ENCODE measurements around the gene NUDT3.

- TF ChIP-seq ZBTB49 (CRISPR knock-in tag; IDR thresholded peaks at IDR 0.05; ENCODE audit: borderline replicate concordance) (no peak), ZKSCAN3 (CRISPR knock-in tag; IDR thresholded peaks at IDR 0.05) (no peak), SMC3 (conservative IDR thresholded peaks at IDR 0.05; ENCODE audit: insufficient read depth, low read depth, low read length) (no peak), ZBTB40 (IDR thresholded peaks at IDR 0.05) (no peak), ZBTB40 (CRISPR knock-in tag; IDR thresholded peaks at IDR 0.05) (no peak), ZNF589 (CRISPR knock-in tag; IDR thresholded peaks at IDR 0.05; ENCODE audit: low read depth) (no peak), CTCF (IDR thresholded peaks at IDR 0.05 in 2 of 3, conservative IDR thresholded peaks at IDR 0.05 in 1 of 3; ENCODE audit: insufficient read depth in 2 of 3, low read depth in 1 of 3, low read length in 3 of 3) (no peak), POLR2AphosphoS5 (IDR thresholded peaks at IDR 0.05; ENCODE audit: control insufficient read depth, insufficient read depth, low read depth, low read length) (no peak)
Observed at GRCh38 chr6:34374069-34374468, 18.4 kb downstream of the NUDT3 start.
